G401.6 (cell line): ENCODE measurements around the gene RNF208.

Source experiments
- FAIRE-seq: peaks from 2 replicates; lab custom pipeline; 2012; peaks lifted over from hg19 to GRCh38; lab: Jason Lieb, UNC

The RNF208 gene

GRCh38 chr9:137191691-137192447, 30.2 kb downstream of the RNF208 start:
- FAIRE-seq, result no peak

DNA sequence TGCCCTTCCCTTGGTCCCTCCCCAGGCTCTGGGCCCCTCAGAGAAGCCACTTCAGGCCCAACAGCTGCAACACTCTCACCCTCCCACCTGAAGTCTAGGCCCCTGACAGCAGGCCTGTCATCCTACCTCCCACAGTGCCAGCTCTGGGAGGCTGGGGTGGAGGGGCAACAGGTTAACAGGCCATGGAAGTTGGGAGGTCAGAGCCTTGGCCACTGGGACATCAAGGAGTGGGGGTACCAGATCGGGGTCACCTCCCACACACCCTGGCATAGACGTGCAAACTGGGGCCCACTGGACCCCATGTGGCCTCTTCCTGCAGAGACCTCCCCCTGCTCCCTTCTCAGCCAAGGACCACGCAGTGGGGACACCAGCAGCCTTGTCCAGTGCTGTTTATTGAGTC, 30.8 kb downstream of the RNF208 start:
- FAIRE-seq, result no peak

- FAIRE-seq, result no peak
Measured at GRCh38 chr9:137190315-137190856, 31.7 kb downstream of the RNF208 start.

DNA sequence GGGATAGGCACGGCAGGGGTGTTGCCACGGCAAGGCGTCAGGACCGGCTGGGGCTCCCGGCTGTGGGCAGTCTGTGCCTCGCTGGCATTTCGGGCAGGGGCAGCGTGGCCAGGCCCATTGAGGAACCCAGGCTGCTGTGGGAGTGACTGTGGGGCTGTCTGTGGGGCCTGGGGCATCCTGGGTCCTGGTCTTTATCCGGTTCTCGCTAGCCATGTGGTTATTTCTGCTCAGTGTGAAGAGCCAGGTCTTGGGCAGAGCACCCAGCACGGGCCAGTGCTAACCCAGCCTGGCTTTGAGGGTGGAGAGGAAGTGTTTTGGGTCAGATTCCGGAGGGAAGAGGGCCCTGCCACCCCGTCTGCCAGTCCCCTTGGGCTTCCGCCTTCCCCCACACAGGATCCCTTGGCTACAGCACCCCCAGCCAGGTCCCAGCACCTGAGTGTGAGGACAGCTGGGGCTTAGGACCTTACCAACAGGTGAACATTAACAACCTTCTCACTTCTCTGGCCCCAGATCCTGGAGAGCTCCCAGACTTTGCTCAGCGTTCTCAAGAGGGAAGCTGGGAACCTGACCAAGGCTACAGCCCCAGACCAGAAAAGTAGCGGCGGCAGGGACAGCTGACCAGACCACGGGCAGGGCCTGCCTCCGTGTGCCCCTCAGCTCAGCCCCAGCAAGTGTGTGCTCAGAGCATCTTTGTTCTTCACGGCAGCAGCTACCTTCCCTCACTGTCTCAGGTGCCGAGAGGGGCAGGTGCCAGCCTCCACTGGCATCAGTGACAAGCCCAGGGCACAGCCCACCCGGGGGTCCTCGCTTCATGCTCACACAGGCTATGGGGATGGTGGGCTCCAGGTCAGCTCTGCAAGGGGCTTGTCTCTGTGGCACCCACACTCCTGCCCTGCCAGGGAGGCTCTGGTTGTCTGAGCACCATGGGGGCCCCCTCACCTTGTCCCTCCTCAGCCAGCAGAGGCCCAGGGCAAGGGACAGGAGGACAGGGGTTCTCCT, 32.4 kb downstream of the RNF208 start:
- FAIRE-seq, result no peak

DNA sequence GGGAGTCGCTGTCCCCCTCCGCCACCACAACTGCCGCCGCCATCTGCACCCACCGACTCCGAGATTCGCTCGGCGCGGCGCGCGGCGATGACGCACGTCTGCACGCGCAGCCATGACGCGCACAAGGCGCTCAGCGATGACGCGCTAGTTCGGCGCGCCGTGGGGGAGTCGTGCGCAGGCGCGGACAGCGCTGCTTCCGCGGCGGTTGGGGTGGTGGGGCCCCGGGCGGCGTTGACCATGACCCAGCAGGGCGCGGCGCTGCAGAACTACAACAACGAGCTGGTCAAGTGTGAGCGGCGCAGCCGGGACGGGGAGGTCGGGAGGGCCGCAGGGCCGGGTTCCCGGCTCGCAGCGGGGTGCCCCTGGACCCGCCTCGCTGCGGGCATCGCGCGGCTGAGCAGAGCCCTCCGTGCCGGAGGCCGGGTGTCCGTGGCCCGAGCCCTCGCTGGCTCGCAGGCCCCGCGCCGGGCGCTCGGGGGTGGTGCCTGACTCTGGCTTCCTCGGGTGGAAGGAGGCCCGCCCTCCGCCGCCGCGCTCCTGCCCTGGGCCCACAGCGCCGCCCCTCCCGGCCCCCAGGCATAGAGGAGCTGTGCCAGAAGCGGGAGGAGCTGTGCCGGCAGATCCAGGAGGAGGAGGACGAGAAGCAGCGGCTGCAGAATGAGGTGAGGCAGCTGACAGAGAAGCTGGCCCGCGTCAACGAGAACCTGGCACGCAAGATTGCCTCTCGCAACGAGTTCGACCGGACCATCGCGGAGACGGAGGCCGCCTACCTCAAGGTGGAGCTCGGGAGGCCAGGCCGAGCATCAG, 33.3 kb downstream of the RNF208 start, which contains the start of the genes ANAPC2 and SSNA1:
Gene ANAPC2, minus strand, starts transcription at position 71 of the 807 bp plus-strand sequence. Its CDS starts 28 bp downstream, at position 43.
Gene SSNA1, plus strand, starts transcription at position 187 of the 807 bp plus-strand sequence. Its CDS starts 51 bp downstream, at position 238.
- FAIRE-seq, result no peak

GRCh38 chr9:137188086-137188489, 34.0 kb downstream of the RNF208 start:
- no peak for FAIRE-seq

DNA sequence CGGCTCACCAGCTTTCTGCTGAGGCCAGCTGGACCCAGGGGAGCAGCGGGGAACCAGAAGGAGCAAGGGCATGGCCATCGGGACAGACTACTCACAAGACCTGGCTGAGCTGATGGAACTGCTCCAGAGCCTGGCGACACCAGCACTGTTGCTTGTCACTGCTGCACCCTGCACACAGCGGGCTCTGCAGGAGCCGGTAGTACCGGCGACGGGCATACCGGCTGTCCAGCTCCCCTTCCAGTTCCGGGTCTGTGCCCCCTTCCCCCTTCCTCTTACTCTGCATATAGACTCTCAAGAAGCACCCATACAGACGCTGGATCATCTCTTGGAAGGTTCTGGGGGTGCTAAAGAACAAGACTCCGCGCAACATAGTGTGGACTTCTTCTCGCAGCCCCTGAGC, 34.7 kb downstream of the RNF208 start:
- no peak for FAIRE-seq

DNA sequence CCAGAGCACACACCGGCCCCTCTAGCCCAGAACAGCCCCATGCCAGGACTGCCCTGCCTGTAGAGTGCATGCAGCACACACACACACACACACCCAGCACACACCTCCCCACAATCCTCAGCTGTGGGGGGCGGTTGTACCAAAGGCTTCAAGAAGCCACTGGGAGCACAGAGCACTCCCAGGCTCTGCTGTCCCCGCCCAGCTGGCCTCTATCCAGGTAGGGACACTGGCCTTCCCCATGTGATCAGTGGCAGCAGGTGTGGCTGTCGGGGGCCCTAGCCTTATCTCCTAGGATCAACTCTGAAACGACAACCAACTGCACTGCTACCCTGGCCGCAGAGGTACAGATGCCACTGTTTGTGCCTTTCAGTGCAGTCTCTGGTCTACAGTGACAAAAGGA, 35.7 kb downstream of the RNF208 start:
- no peak for FAIRE-seq

DNA sequence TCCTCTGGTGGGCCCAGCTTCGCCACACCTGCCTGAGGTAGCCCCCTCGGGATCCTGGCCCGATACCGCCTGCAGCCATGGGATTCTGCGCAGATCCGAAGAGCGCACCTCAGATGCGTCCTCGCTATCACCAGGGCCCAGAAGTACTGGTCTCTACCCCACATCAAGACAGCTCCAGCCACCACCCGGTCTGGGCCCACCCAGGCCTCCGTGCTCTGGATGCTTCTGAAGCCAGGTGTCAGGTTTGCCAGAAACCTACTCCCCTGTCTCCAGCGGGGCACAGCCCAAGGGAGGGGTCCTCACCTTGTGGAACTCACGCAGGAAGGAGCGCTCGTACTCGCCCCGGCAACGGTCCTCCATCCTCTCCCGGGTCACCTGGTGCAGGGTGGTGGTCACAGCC, 36.1 kb downstream of the RNF208 start:
- no peak for FAIRE-seq

DNA sequence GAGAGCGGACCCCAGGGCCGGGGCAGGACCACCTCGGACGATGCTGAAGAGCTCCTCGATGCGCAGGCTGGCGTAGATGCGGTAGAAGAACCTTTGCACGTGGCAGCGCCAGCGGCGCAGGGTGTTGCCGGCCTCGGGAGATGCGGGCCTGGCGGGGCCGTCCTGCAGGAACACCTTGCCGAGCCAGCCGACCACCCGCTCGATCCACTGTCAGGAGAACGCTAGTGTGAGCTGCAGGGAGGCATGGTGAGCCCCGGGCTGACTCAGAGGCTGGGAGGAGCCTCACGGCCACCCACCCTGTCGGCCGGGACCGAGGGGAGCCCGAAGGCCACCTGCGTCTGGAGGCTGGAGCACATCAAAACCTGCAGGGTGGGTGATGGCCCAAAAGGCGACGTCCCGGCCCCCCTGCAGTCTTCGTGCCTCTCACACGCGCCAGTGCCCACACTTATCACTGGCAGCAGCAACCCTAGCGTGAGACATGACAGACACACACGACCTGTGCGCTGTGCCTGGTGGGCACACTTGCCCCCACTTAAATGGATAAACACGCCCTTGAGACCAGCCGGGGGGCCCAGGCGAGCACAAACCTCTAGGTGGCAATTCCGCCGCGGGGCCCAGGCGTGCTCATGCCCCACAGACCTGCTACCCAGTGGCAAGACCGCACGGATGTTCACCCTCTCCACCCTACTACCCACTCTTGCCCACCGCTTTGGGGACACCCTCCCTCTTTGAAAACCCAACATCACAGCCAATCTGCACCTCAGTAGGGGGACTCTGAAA, 37.0 kb downstream of the RNF208 start:
- no peak for FAIRE-seq

DNA sequence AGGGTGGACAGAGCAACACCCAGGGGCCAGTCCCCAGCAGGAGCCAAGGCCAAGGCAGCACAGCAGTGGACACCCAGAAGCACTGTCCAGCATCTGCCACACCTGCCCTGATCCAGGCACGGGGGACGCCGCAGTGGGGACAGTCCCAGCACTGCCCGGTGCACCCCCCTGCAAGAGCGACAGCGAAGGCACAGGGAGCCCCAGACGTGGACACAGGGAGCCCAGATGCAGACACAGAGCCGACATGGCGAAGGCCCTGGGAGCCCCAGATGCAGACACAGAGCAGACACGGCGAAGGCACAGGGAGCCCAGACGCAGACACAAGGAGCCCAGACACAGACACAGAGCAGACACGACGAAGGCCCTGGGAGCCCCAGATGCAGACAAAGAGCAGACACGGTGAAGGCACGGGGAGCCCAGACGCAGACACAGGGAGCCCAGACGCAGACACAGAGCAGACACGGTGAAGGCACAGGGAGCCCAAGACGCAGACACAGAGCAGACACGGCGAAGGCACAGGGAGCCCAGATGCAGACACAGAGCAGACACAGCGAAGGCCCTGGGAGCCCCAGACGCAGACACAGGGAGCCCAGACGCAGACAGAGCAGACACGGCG, 38.0 kb downstream of the RNF208 start:
- FAIRE-seq, result no peak

DNA sequence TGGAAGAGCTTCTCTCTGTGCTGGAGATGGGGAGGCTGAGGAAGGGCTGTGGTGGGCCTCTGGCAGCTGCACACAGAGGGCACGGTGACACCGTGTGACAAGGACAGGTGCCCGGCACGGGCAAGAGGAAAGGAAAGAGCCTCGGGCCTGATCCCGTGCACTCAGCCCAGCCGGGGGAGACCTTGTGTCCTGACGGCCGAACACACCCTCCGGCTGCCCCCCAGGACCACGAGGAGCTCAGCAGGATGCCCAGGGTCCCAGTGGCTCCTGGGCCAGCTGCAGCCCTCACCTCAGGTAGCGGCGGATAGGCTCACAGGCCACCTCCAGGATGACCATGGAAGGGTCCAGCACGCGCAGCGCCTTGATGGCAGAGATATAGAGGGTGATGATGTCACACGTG, 39.2 kb downstream of the RNF208 start:
- FAIRE-seq, result no peak

DNA sequence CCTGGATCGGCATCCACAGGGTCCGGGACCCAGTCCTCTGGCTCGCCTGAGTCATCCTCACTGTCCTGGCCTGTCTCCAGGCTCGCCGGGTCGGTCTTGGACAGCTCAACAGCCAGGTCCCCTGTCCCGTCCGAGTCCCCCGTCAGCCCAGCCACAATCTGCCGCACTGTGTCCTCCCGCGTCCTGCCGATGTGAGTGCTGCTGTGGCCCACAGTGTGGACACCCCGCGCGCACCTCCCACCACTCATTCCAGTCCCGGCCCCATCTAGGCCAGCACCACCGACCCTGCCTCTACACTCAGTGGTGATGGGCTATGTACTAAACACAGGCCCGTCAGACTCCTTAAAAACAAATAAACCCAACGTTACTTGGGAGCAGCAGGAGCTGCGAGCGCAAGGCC, 40.4 kb downstream of the RNF208 start:
- no peak for FAIRE-seq

GRCh38 chr9:137180491-137180890, 41.5 kb downstream of the RNF208 start:
- no peak for FAIRE-seq

DNA sequence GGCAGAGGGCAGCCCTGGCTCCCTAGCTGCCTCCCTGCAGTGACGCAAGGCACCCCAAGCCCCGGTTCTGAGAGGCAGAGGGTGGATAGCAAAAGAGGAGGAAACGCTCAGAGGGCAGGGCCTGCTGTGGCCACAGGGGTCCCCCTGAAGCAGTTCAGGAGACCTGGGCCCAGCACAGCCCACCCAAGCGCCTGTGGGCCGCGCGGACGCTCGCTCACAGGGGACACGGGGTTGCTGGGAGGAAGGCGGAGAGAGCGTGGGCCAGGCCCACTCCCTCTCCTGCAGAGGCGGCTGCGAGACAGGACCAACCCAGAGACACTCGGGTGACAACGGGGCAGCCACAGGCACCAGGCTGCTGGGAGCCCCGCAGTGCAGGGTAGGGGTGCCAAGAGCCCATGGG, 42.3 kb downstream of the RNF208 start:
- no peak for FAIRE-seq

- FAIRE-seq, result no peak
Measured at GRCh38 chr9:137178939-137179630, 43.0 kb downstream of the RNF208 start.

GRCh38 chr9:137178201-137178938, 43.7 kb downstream of the RNF208 start:
- no peak for FAIRE-seq

GRCh38 chr9:137176302-137177182, 45.5 kb downstream of the RNF208 start:
- peak; percentile 94 for FAIRE-seq
